DMS153 treated with DMSO at 0.1 percent for 48 hours (cell line): ENCODE data around the gene CGNL1.

ENCODE experiments used
- DNase-seq: peaks from one replicate; lab custom pipeline; 2025; ENCODE audit not compliant: unreplicated experiment; lab: John Stamatoyannopoulos, UW

Gene CGNL1

GRCh38 chr15:57592836-57593420 is 216.6 kb downstream of the CGNL1 start:
- DNase-seq, result no peak

- DNase-seq, result no peak
These were observed 218.2 kb downstream of the CGNL1 start for GRCh38 chr15:57594479-57594878.

GRCh38 chr15:57595011-57595866 is 218.9 kb downstream of the CGNL1 start:
- no peak for DNase-seq

- no peak for DNase-seq
These were observed 220.1 kb downstream of the CGNL1 start for GRCh38 chr15:57596301-57596855.

GRCh38 chr15:57596978-57597377 is 220.7 kb downstream of the CGNL1 start:
- no peak for DNase-seq

GRCh38 chr15:57597431-57597830 is 221.1 kb downstream of the CGNL1 start:
- no peak for DNase-seq

GRCh38 chr15:57598346-57598745 is 222.0 kb downstream of the CGNL1 start:
- DNase-seq, result no peak

GRCh38 chr15:57599296-57599810 is 223.0 kb downstream of the CGNL1 start:
- no peak for DNase-seq

GRCh38 chr15:57600197-57600596 is 223.9 kb downstream of the CGNL1 start:
- DNase-seq, result no peak
